RWPE1 (cell line): ENCODE measurements around the gene EPO.
"Not testable (repeated sequence)": the region's sequence is repeated elsewhere in the genome, so short reads cannot be mapped to it uniquely, and the experiment has no call there.

Experiments
- CTCF ChIA-PET: fragments of 350-600 bp; sonication (Branson Sonifier 250); formaldehyde crosslinking; extraction: SDS; loops from one replicate; lab custom pipeline; 2021; lab: Yijun Ruan, JAX
- POLR2A ChIA-PET: fragments of 400-600 bp; formaldehyde crosslinking; extraction: SDS; loops from one replicate; lab custom pipeline; 2020; ENCODE audit warnings: antibody characterized with exemption; ENCODE audit not compliant: low non-redundant PET; lab: Yijun Ruan, JAX
- DNase-seq: peaks from one replicate; pipeline ENCODE4 v3.0.0; 2012; ENCODE audit warnings: low spot score
- H3K27ac ChIP-seq: fragments of 450-650 bp; 2 replicates; pipeline ENCODE4 v1.5.1; 2017
- CTCF ChIP-seq: fragments of 450-650 bp; conservative IDR thresholded peaks from 2 replicates; pipeline ENCODE4 v1.5.1; 2017; ENCODE audit warnings: low read depth, mild to moderate bottlenecking

EPO gene

DNA sequence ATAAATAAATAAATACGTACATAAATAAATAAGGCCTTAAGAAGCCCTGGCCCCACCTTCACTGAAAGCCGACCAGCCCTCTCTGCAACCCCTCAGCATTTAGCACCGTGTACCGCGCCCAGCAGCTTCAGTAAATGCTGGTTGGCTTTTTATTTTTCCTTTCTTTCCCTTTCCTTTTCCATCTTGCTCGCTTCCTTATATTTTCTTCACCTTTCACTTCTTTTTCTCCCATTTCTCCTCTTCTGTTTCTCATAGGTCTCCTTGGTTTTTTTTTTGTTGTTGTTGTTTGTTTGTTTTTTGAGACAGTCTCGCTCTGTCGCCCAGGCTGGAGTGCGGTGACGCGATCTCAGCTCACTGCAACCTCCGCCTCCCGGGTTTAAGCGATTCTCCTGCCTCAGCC lies 24.3 kb downstream of the EPO start:
- no peak for TF ChIP-seq CTCF
- H3K27ac ChIP-seq, result no peak overlapping the region
- DNase-seq, result no peak
- CTCF ChIA-PET, result no interaction called here
- POLR2A ChIA-PET, result interaction anchor here (1.2 kb wide), 1 partner anchor 18 kb away, joined by 5 read pairs; no protein-coding TSS in a partner anchor

GRCh38 chr7:100745184-100745583 lies 24.9 kb downstream of the EPO start:
- CTCF ChIA-PET, result interaction anchor here (0.5 kb wide), 1 partner anchor 20 kb away, joined by 3 read pairs; no protein-coding TSS in a partner anchor
- no peak for TF ChIP-seq CTCF
- peak; percentile 36 for DNase-seq
- POLR2A ChIA-PET, result interaction anchor here (1.2 kb wide), 1 partner anchor 19 kb away, joined by 5 read pairs; no protein-coding TSS in a partner anchor
- H3K27ac ChIP-seq, result no peak overlapping the region

- CTCF ChIA-PET, result interaction anchor here (0.6 to 0.9 kb wide), 2 partner anchors 47 to 242 kb away, joined by 3 read pairs; partner anchors contain the start of gene POP7
- POLR2A ChIA-PET, result no interaction called here
- no peak overlapping the region for H3K27ac ChIP-seq
- TF ChIP-seq CTCF, result no peak
- no peak for DNase-seq
Measured at GRCh38 chr7:100752994-100753393, 32.7 kb downstream of the EPO start.

DNA sequence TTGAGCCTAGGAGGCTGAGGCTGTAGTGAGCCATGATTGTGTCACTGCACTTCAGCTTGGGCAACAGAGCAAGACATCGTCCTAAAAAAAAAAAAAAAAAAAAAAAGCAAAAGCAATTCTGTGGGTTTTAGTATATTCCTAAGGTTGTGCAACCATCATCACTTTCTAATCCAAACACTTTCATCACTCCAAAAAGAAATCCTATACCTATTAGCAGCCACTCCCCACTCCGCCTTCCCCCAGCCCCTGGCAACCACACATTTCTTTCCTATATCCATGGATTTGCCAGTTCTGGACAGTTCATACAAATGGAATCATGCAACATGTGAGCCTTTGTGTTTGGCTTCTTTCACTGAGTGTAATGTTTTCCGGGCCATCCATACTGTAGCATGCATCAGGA lies 33.5 kb downstream of the EPO start:
- TF ChIP-seq CTCF, result no peak
- ChIA-PET CTCF (interaction anchor here (0.6 kb wide), 1 partner anchor 99 kb away, joined by 6 read pairs; the partner anchor contains the start of gene SLC12A9), POLR2A (no interaction called here)
- no peak overlapping the region for H3K27ac ChIP-seq
- DNase-seq, result no peak

- no peak for TF ChIP-seq CTCF
- ChIA-PET CTCF (no interaction called here), POLR2A (no interaction called here)
- no peak for DNase-seq
- H3K27ac ChIP-seq, result no peak overlapping the region
Measured at GRCh38 chr7:100759357-100760171, 39.3 kb downstream of the EPO start.

DNA sequence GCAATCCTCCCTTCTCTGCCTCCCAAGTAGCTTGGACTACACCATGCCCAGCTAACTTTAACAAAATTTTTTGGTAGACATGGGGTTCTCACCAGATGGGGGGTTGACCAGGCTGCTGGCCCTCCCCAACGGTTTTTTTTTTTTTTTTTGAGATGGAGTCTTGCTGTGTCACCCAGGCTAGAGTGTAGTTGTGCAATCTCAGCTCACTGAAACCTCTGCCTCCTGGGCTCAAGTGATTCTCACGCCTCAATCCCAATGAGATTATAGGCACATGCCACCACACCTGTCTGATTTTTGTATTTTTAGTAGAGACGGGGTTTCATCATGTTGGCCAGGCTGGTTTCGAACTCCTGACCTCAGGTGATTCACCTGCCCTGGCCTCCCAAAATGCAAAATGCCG lies 42.6 kb downstream of the EPO start:
- DNase-seq, CTCF ChIA-PET: not testable (repeated sequence)
- peak overlapping the region; percentile 48 for H3K27ac ChIP-seq
- POLR2A ChIA-PET, result interaction anchor here (0.6 kb wide), 1 partner anchor 419 kb away, joined by 13 read pairs; no protein-coding TSS in a partner anchor

DNA sequence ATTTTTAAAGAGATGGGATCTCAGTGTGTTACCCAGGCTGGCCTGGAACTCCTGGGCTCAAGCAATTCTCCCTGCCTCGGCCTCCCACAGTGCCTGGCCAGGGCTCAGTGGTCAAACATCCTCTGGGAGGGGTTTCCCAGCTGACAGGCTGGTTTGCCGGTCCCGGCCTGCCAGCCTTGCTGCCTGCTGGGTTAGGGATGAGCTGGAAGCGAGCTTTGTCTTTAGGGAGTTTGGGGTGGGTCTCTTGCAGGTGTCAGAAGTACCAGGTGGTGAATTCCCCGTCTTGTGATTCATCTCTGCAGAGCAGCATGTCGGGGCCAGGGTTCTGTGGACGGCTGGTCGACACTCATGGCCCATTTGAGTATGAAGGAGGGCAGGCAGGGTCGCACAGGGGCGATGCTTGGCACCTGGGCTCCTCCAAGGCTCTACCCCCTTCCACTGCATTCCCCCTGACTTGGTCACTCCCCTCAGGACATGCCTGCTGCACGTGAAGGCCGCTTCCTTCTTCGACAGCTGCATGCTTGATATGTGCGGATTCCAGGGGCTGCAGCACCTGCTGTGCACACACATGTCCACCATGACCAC lies 43.4 kb downstream of the EPO start:
- POLR2A ChIA-PET, result no interaction called here
- DNase-seq, result peak; percentile 49
- CTCF ChIA-PET, result interaction anchor here (1.3 to 2.3 kb wide), 2 partner anchors 38 to 89 kb away, joined by 3 to 7 read pairs; partner anchors contain the start of gene SLC12A9

More for the DNA sequence above, 43.4 kb downstream of the EPO start:
- no peak for TF ChIP-seq CTCF
- peak overlapping the region; percentile 48 for H3K27ac ChIP-seq
